Measurements from ENCODE around the gene NFASC.

- TF ChIP-seq EZH2phosphoT487 (conservative IDR thresholded peaks at IDR 0.05; ENCODE audit: low read length) (no peak), CTCF (IDR thresholded peaks at IDR 0.05; ENCODE audit: insufficient read depth, low read length, poor library complexity, severe bottlenecking) (no peak)
Observed at GRCh38 chr1:205028390-205028789, 157.7 kb downstream of the NFASC start.

All from SU-DHL-6 (cell line).